Measurements from ENCODE around the gene CFAP210. TPM values are rescaled to one million over a fixed set of nuclear protein-coding genes. Genes with fewer than 3 reads are reported as not detected.

The CFAP210 gene
- total and polyA plus RNA-seq, 2 experiments from 2014 or later, result 0.30 TPM; not detected in 1

DNA sequence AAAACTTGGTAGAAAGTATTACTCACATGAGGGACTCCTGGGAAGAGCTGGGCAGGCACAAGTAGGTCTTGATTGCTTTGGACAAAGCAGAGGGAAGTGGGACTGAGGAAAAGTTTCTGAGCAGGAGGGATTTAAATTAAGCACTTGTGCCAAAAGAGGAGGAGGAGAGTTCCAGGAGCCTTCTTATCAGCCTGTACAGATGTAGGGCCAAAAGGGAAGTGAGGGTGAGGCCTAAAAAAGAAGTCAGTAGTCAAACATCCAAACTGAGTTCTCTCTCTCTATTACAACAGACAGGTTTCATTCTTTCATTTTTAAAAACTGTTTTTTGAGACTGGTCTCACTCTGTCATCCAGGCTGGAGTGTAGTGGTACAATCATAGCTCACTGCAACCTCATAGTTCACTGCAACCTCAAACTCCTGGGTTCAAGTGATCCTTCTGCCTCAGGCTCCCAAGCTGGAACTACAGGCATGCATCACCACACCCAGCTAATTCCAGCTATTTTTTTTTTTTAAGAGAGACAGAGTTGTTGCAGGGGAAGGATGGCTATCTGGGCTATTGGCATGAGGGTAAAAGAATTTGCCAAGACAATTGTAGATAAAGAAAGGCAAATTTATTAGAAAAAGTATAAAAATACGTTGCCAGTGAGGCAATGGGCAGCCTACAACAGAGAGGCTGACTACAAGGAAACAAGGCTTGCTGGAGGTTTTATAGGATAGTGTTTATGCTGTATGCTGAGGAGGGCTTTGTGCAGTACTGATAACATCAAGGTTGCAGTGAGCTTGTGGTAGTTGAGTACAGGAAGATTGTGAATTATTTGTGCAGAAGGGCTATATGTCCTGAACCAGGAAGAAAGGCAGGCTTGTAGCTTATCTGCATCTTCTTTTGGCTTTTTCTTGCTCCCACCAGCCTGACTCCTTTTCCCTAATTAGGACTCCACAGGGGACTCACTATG is 29.0 kb downstream of the CFAP210 start:
- peaks cover 4% of the 10 kb centered on the region for H3K27me3 ChIP-seq
- WGBS (ENCODE audit: low lambda C conversion rate, missing lambda C conversion rate), result 67% methylated on average over 1 of the region's 1 CpG
- no peaks in the 10 kb centered on the region for H3K9me2 ChIP-seq (replicated peaks; ENCODE audit: insufficient read depth)
- no peaks in the 10 kb centered on the region for H3K4me1 ChIP-seq (ENCODE audit: insufficient read depth)
- no peak overlapping the region for H3K27ac ChIP-seq
- H4K20me1 ChIP-seq (ENCODE audit: insufficient read depth, poor library complexity, severe bottlenecking), result no peaks in the 10 kb centered on the region
- H3K36me3 ChIP-seq (replicated peaks; ENCODE audit: insufficient read depth, low read depth), result no peaks in the 10 kb centered on the region
- H3K4me2 ChIP-seq, result no peak overlapping the region
- no peak overlapping the region for H2AFZ ChIP-seq
- H3K4me3 ChIP-seq, result no peak overlapping the region
- TF ChIP-seq EZH2 (IDR thresholded peaks at IDR 0.05; ENCODE audit: borderline replicate concordance), result no peak
- TF ChIP-seq, protein P1, sequence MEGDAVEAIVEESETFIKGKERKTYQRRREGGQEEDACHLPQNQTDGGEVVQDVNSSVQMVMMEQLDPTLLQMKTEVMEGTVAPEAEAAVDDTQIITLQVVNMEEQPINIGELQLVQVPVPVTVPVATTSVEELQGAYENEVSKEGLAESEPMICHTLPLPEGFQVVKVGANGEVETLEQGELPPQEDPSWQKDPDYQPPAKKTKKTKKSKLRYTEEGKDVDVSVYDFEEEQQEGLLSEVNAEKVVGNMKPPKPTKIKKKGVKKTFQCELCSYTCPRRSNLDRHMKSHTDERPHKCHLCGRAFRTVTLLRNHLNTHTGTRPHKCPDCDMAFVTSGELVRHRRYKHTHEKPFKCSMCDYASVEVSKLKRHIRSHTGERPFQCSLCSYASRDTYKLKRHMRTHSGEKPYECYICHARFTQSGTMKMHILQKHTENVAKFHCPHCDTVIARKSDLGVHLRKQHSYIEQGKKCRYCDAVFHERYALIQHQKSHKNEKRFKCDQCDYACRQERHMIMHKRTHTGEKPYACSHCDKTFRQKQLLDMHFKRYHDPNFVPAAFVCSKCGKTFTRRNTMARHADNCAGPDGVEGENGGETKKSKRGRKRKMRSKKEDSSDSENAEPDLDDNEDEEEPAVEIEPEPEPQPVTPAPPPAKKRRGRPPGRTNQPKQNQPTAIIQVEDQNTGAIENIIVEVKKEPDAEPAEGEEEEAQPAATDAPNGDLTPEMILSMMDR (IDR thresholded peaks at IDR 0.05; ENCODE audit: poor library complexity), result no peak
- no peak for TF ChIP-seq EZH2phosphoT487 (IDR thresholded peaks at IDR 0.05; ENCODE audit: low read depth, severe bottlenecking, unreplicated experiment)
- no peak for DNase-seq (ENCODE audit: low spot score)
- H3K9me3 ChIP-seq (ENCODE audit: low read depth), result no peaks in the 10 kb centered on the region
- no peaks in the 10 kb centered on the region for H3K79me2 ChIP-seq

DNA sequence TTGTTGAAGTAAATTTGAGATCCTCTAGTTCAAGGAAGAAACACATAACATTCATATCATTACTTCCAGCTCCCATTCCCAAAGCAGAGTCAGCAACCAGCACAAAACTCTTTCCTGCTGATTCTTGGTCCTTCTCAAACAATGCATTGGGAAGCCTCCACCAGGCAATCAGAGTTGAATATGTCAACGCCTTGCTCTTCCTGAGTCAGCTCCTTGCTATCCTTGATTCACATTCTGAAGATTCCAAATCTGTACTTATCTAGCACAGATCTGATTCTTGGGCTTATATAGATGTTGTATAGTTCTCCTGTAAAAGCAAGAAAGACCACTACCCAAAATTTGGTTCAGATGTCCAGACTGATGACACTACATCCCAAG is 29.6 kb downstream of the CFAP210 start:
- DNase-seq (ENCODE audit: low spot score), result no peak
- Histone ChIP-seq H3K79me2 (no peaks in the 10 kb centered on the region), H3K4me2 (no peak overlapping the region), H3K27me3 (peaks cover 4% of the 10 kb centered on the region), H3K4me1 (ENCODE audit: insufficient read depth) (no peaks in the 10 kb centered on the region), H3K36me3 (replicated peaks; ENCODE audit: insufficient read depth, low read depth) (no peaks in the 10 kb centered on the region), H3K9me2 (replicated peaks; ENCODE audit: insufficient read depth) (no peaks in the 10 kb centered on the region), H3K27ac (no peak overlapping the region), H3K9me3 (ENCODE audit: low read depth) (no peaks in the 10 kb centered on the region), H3K4me3 (no peak overlapping the region), H2AFZ (no peak overlapping the region), H4K20me1 (ENCODE audit: insufficient read depth, poor library complexity, severe bottlenecking) (no peaks in the 10 kb centered on the region)
- TF ChIP-seq, protein P1 (IDR thresholded peaks at IDR 0.05; ENCODE audit: poor library complexity), result no peak
- TF ChIP-seq EZH2phosphoT487 (IDR thresholded peaks at IDR 0.05; ENCODE audit: low read depth, severe bottlenecking, unreplicated experiment) (no peak), EZH2 (IDR thresholded peaks at IDR 0.05; ENCODE audit: borderline replicate concordance) (no peak)
- WGBS (ENCODE audit: low lambda C conversion rate, missing lambda C conversion rate), result 79% methylated on average over 1 of the region's 1 CpG

DNA sequence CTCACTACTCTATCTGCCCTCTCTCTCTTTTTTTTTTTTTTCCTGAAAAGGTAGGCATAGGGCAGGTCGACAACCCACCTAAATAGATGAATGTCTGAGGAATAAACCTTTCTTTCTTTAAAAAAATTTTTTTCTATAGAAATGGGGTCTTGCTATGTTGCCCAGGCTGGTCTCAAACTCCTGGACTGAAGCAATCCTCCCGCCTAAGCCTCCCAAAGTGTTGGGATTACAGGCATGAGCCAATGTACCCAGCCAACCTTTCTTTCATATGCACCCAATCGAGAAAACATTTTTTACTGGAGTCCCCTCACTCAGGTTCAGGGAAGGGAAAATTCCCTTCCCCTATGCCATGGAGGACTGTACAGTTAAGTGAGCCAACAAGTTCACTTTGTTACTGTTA is 31.0 kb downstream of the CFAP210 start:
- no peaks in the 10 kb centered on the region for H3K36me3 ChIP-seq (replicated peaks; ENCODE audit: insufficient read depth, low read depth)
- H3K79me2 ChIP-seq, result no peaks in the 10 kb centered on the region

More for the DNA sequence above, 31.0 kb downstream of the CFAP210 start:
- H3K4me2 ChIP-seq, result no peak overlapping the region
- no peak overlapping the region for H3K27ac ChIP-seq
- WGBS (ENCODE audit: low lambda C conversion rate, missing lambda C conversion rate), result 87% methylated on average over 3 of the region's 3 CpGs
- no peak for DNase-seq (ENCODE audit: low spot score)
- no peaks in the 10 kb centered on the region for H4K20me1 ChIP-seq (ENCODE audit: insufficient read depth, poor library complexity, severe bottlenecking)
- no peak overlapping the region for H3K4me3 ChIP-seq
- peaks cover 4% of the 10 kb centered on the region for H3K27me3 ChIP-seq
- H3K9me3 ChIP-seq (ENCODE audit: low read depth), result no peaks in the 10 kb centered on the region
- no peaks in the 10 kb centered on the region for H3K4me1 ChIP-seq (ENCODE audit: insufficient read depth)
- TF ChIP-seq EZH2 (IDR thresholded peaks at IDR 0.05; ENCODE audit: borderline replicate concordance), result no peak
- TF ChIP-seq, protein P1 (IDR thresholded peaks at IDR 0.05; ENCODE audit: poor library complexity), result no peak
- no peak for TF ChIP-seq EZH2phosphoT487 (IDR thresholded peaks at IDR 0.05; ENCODE audit: low read depth, severe bottlenecking, unreplicated experiment)
- H2AFZ ChIP-seq, result no peak overlapping the region
- no peaks in the 10 kb centered on the region for H3K9me2 ChIP-seq (replicated peaks; ENCODE audit: insufficient read depth)
